ENCODE measurements around the gene MID1. TPM values are rescaled to one million over a fixed set of nuclear protein-coding genes. Genes with fewer than 3 reads are reported as not detected.

Gene MID1
- total RNA-seq, 2 donors from 2014 or later, result 38.3 to 44.9 TPM

DNA sequence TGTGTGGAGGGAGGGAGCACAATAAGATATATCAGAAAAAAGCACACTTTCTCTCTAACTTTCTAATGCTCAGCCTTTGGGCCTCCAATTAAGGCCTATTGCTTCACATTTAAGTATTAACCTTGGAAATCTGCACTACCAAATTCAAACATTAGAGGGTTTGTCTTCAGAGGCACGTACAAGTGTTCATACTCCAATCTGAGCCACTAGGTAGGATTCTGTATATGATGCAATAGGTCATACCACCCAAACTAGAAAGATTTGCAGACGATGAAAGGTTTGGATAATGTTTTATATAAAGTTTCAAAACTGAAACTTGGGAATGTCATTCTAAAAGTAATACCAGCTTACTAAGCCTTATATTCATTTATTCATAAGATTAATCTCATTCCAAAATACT is 106.4 kb downstream of the MID1 start:
- Histone ChIP-seq H3K4me1 (no peaks in the 10 kb centered on the region), H3K27me3 (no peaks in the 10 kb centered on the region), H3K9ac (ENCODE audit: low read depth in 2 of 2, low read length in 2 of 2) (no peak overlapping the region), H3K36me3 (no peaks in the 10 kb centered on the region), H3K4me3 (no peak overlapping the region), H3K9me3 (no peaks in the 10 kb centered on the region), H3K27ac (no peak overlapping the region)
- TF ChIP-seq, protein P1, sequence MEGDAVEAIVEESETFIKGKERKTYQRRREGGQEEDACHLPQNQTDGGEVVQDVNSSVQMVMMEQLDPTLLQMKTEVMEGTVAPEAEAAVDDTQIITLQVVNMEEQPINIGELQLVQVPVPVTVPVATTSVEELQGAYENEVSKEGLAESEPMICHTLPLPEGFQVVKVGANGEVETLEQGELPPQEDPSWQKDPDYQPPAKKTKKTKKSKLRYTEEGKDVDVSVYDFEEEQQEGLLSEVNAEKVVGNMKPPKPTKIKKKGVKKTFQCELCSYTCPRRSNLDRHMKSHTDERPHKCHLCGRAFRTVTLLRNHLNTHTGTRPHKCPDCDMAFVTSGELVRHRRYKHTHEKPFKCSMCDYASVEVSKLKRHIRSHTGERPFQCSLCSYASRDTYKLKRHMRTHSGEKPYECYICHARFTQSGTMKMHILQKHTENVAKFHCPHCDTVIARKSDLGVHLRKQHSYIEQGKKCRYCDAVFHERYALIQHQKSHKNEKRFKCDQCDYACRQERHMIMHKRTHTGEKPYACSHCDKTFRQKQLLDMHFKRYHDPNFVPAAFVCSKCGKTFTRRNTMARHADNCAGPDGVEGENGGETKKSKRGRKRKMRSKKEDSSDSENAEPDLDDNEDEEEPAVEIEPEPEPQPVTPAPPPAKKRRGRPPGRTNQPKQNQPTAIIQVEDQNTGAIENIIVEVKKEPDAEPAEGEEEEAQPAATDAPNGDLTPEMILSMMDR (IDR thresholded peaks at IDR 0.05), result no peak
- no peak for DNase-seq
- intact Hi-C loops (cut with DNase I), result no loop called here

DNA sequence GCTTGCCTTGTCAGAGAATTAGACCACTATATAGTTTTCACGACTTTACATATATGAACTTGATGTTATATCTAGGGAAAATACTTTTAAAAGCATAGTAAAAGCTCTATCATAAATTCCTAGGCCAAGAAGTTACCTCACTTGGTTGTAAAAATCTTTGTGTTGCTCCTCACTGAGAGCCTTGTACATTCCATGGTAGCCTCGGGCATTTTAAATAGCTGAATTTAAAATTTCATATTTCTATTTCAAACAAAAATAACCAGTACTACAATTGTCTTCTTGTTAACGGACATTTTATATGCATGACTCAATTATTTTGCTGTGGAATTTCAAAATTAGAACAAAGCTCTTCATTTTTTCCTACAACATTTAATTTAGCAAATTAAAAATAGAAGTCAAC is 107.6 kb downstream of the MID1 start:
- H3K27ac ChIP-seq, result no peak overlapping the region
- H3K4me3 ChIP-seq, result no peak overlapping the region
- no peaks in the 10 kb centered on the region for H3K9me3 ChIP-seq
- no peaks in the 10 kb centered on the region for H3K36me3 ChIP-seq
- no peak overlapping the region for H3K9ac ChIP-seq (ENCODE audit: low read depth in 2 of 2, low read length in 2 of 2)
- no peaks in the 10 kb centered on the region for H3K4me1 ChIP-seq
- TF ChIP-seq, protein P1 (IDR thresholded peaks at IDR 0.05), result no peak
- intact Hi-C loops (cut with DNase I), result no loop called here
- H3K27me3 ChIP-seq, result no peaks in the 10 kb centered on the region
- DNase-seq, result no peak

DNA sequence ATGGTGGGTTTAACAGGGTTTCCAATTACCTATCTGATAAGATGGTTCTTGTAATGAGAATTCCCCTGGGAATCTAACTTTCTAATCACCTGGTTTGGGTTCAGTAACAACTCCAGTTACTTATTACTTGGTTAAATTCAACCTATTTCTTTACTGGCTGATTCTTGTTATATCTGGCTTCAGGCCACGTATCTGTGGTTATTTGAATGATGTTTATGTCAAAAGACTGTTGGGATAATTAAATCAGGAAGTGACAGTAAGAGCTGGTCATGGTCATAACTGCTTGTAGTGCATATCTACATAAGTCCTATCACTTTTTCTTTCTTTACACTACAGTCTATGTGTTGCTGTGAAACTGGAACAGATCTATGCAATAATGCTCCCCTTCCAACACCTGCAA is 108.1 kb downstream of the MID1 start:
- intact Hi-C loops (cut with DNase I), result no loop called here
- TF ChIP-seq, protein P1 (IDR thresholded peaks at IDR 0.05), result no peak
- no peak for DNase-seq
- Histone ChIP-seq H3K9me3 (no peaks in the 10 kb centered on the region), H3K27me3 (no peaks in the 10 kb centered on the region), H3K27ac (no peak overlapping the region), H3K9ac (ENCODE audit: low read depth in 2 of 2, low read length in 2 of 2) (no peak overlapping the region), H3K36me3 (no peaks in the 10 kb centered on the region), H3K4me1 (no peaks in the 10 kb centered on the region), H3K4me3 (no peak overlapping the region)

DNA sequence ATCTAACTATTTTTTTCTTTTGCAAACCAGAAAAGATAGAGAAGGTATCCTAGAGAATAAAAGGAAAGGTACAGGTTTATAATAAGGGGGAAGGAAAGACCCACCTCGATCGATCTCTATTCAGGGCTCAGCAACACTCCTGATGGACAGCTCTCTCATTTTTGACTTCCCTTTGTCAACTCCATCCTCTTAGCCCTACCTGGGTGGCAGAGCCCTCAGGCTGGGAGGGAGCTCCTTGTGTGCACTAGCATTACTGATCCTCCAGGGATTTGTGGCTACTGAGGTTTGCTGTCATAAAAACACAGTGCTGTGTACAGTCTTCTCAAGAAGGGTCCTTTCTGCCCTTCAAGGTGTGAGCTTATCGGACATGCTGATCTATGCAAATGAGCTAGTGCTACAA is 111.0 kb downstream of the MID1 start:
- H3K4me1 ChIP-seq, result no peaks in the 10 kb centered on the region
- no peaks in the 10 kb centered on the region for H3K36me3 ChIP-seq
- H3K27ac ChIP-seq, result no peak overlapping the region
- no peaks in the 10 kb centered on the region for H3K9me3 ChIP-seq
- no peaks in the 10 kb centered on the region for H3K27me3 ChIP-seq
- no peak for DNase-seq
- TF ChIP-seq, protein P1 (IDR thresholded peaks at IDR 0.05), result no peak
- no peak overlapping the region for H3K4me3 ChIP-seq
- intact Hi-C loops (cut with DNase I), result no loop called here
- no peak overlapping the region for H3K9ac ChIP-seq (ENCODE audit: low read depth in 2 of 2, low read length in 2 of 2)

DNA sequence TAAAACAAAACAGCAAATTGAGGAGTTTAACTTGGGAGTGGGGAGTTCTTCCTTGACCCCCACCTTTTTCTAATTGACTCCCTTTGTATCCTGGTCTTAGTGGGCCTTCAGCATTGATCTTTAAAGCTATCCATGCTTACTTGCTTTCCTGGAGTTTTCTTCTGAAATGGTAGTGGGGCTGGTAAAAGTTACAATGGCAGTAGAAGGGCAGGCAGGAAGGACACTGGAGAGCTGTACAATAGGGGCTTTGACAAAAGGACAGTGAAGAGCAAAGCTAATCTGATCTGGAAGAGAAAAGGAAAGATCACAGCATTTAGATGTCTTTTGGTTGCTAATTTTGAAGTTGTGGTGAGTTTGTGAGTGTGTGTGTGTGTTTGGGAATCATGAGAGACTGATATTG is 111.5 kb downstream of the MID1 start:
- TF ChIP-seq, protein P1 (IDR thresholded peaks at IDR 0.05), result no peak
- H3K27ac ChIP-seq, result no peak overlapping the region
- no peaks in the 10 kb centered on the region for H3K36me3 ChIP-seq
- no peaks in the 10 kb centered on the region for H3K4me1 ChIP-seq
- no peaks in the 10 kb centered on the region for H3K27me3 ChIP-seq
- intact Hi-C loops (cut with DNase I), result no loop called here
- H3K9me3 ChIP-seq, result no peaks in the 10 kb centered on the region
- H3K4me3 ChIP-seq, result no peak overlapping the region
- H3K9ac ChIP-seq (ENCODE audit: low read depth in 2 of 2, low read length in 2 of 2), result no peak overlapping the region
- no peak for DNase-seq

DNA sequence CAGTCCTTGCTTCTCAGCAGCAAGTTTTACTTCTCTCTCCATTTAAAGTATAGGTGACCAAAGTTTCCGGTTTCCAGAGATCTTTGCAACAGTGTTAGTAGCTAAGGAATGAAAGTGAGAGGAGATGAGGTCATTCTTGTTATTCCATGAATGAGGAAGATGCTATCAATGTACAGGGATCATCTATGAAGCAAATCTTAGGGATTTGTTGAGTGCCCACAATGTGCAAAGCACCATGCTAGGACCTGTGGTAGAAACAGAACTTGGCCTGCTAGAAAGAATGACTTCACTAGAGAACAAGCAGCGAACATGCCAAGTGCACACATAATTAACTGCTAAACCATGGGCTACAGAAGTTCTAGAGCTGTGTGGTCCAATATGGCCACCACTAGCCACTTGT is 112.5 kb downstream of the MID1 start:
- no peaks in the 10 kb centered on the region for H3K36me3 ChIP-seq
- intact Hi-C loops (cut with DNase I), result no loop called here
- H3K4me1 ChIP-seq, result no peaks in the 10 kb centered on the region
- no peak overlapping the region for H3K9ac ChIP-seq (ENCODE audit: low read depth in 2 of 2, low read length in 2 of 2)
- no peaks in the 10 kb centered on the region for H3K9me3 ChIP-seq
- DNase-seq, result no peak
- TF ChIP-seq, protein P1 (IDR thresholded peaks at IDR 0.05), result no peak
- no peaks in the 10 kb centered on the region for H3K27me3 ChIP-seq
- no peak overlapping the region for H3K4me3 ChIP-seq
- no peak overlapping the region for H3K27ac ChIP-seq

All from colonic mucosa (tissue), 4 donors.